K562 (cell line): Measurements from ENCODE around the gene NRF1. TPM values are rescaled to one million over a fixed set of nuclear protein-coding genes. Genes with fewer than 3 reads are reported as not detected.

Experiments used
- ARID3A ChIP-seq: IDR thresholded peaks from 2 replicates; pipeline ENCODE4 v1.6.1; 2012; ENCODE audit warnings: low read depth, low read length, improper control_type of control experiment, borderline replicate concordance
- BRF1 ChIP-seq: IDR thresholded peaks from 3 replicates; pipeline ENCODE4 v1.6.1; 2011; ENCODE audit warnings: borderline replicate concordance, mild to moderate bottlenecking; ENCODE audit not compliant: insufficient read length; ENCODE audit errors: extremely low read depth
- DACH1 ChIP-seq: fragments of 450-650 bp; IDR thresholded peaks from 2 replicates; pipeline ENCODE4 v1.6.1; 2018; ENCODE audit not compliant: partially characterized antibody
- ELF1 ChIP-seq: fragments of 200-800 bp; sonication (Bioruptor generic); IDR thresholded peaks from 2 replicates; pipeline ENCODE4 v1.6.1; 2016; ENCODE audit warnings: missing genetic modification characterization, missing compliant biosample characterization
- MECOM ChIP-seq: fragments of 250-450 bp; sonication (Bioruptor Pico); IDR thresholded peaks from 2 replicates; pipeline ENCODE4 v1.8.0; 2022; ENCODE audit warnings: inconsistent platforms
- MEF2D ChIP-seq: conservative IDR thresholded peaks from 2 replicates; pipeline ENCODE4 v1.6.1; 2016; ENCODE audit warnings: low read depth, missing genetic modification characterization, missing compliant biosample characterization
- NEUROD1 ChIP-seq: fragments of 150-350 bp; IDR thresholded peaks from 2 replicates; pipeline ENCODE4 v1.6.1; 2014; ENCODE audit warnings: borderline replicate concordance, low read length, low read depth; ENCODE audit not compliant: partially characterized antibody
- POLR2G ChIP-seq: fragments of 200-400 bp; formaldehyde crosslinking; IDR thresholded peaks from 2 replicates; pipeline ENCODE4 v1.6.1; 2017; ENCODE audit warnings: low read depth, mild to moderate bottlenecking, antibody characterized with exemption, low read length, moderate library complexity
- RBM25 ChIP-seq: fragments of 200-400 bp; formaldehyde crosslinking; IDR thresholded peaks from 2 replicates; pipeline ENCODE4 v1.6.1; 2018; ENCODE audit warnings: low read length, low read depth, moderate library complexity; ENCODE audit not compliant: severe bottlenecking
- RFX7 ChIP-seq: fragments of 250-450 bp; sonication (Bioruptor Pico); IDR thresholded peaks from 2 replicates; pipeline ENCODE4 v1.5.1; 2021; ENCODE audit warnings: mild to moderate bottlenecking
- SNAPC5 ChIP-seq: fragments of 250-450 bp; sonication (Bioruptor Pico); IDR thresholded peaks from 2 replicates; pipeline ENCODE4 v1.8.0; 2021; ENCODE audit warnings: moderate library complexity, mild to moderate bottlenecking, inconsistent platforms
- SRF ChIP-seq, 2 experiments: fragments of 250-450, 450-650 bp in 1 of 2; sonication (Bioruptor Pico) in 1 of 2; sonication (generic) in 1 of 2; formaldehyde crosslinking; IDR thresholded peaks; 2 replicates each; pipeline versions ENCODE4 v1.5.0 to v1.5.1; 2020 to 2022; ENCODE audit warnings: mild to moderate bottlenecking in 1 of 2, missing genetic modification reagents in 1 of 2
- TAF1 ChIP-seq: IDR thresholded peaks from 2 replicates; pipeline ENCODE4 v1.6.1; 2011; ENCODE audit warnings: mild to moderate bottlenecking, low read length, moderate library complexity; ENCODE audit not compliant: insufficient read depth, control insufficient read depth, severe bottlenecking; ENCODE audit errors: extremely low read depth
- TAF15 ChIP-seq: fragments of 200-400 bp; formaldehyde crosslinking; IDR thresholded peaks from 2 replicates; pipeline ENCODE4 v1.6.1; 2017; ENCODE audit warnings: mild to moderate bottlenecking, low read depth, low read length, moderate library complexity
- TCF7 ChIP-seq: sonication (generic); IDR thresholded peaks from 2 replicates; pipeline ENCODE4 v1.6.1; 2016; ENCODE audit warnings: antibody characterized with exemption, borderline replicate concordance
- TEAD1 ChIP-seq, 2 experiments: fragments of 450-650 bp in 1 of 2; sonication (generic) in 1 of 2; formaldehyde crosslinking; IDR thresholded peaks; 2 replicates each; pipeline versions ENCODE4 v1.4.0 to v1.8.0; 2020 to 2022; ENCODE audit warnings: mild to moderate bottlenecking in 2 of 2, missing genetic modification reagents in 1 of 2
- THAP7 ChIP-seq: fragments of 250-450 bp; sonication (Bioruptor Pico); IDR thresholded peaks from 2 replicates; pipeline ENCODE4 v1.5.0; 2021
- TRIM24 ChIP-seq, 2 experiments: fragments of 450-650 bp; IDR thresholded peaks; 2 replicates each; pipeline ENCODE4 v1.6.1; 2016
- TRIM28 ChIP-seq: fragments of 450-650 bp; IDR thresholded peaks from 2 replicates; pipeline ENCODE4 v1.6.1; 2017
- WHSC1 ChIP-seq: IDR thresholded peaks from one replicate; pipeline ENCODE4 v1.6.1; 2012; ENCODE audit warnings: low read length, control low read depth, inconsistent platforms
- ZBTB17 ChIP-seq: fragments of 450-650 bp; formaldehyde crosslinking; IDR thresholded peaks from 2 replicates; pipeline ENCODE4 v1.4.0; 2020; ENCODE audit warnings: mild to moderate bottlenecking
- ZBTB7A ChIP-seq: IDR thresholded peaks from 2 replicates; pipeline ENCODE4 v1.6.1; 2011; ENCODE audit warnings: low read depth, mild to moderate bottlenecking, low read length, moderate library complexity, borderline replicate concordance; ENCODE audit not compliant: control insufficient read depth
- ZBTB8A ChIP-seq: fragments of 450-650 bp; IDR thresholded peaks from 2 replicates; pipeline ENCODE4 v1.6.1; 2018; ENCODE audit warnings: mild to moderate bottlenecking, moderate library complexity; ENCODE audit not compliant: partially characterized antibody
- ZFP1 ChIP-seq: fragments of 450-650 bp; formaldehyde crosslinking; IDR thresholded peaks from 2 replicates; pipeline ENCODE4 v1.4.0; 2020; ENCODE audit warnings: mild to moderate bottlenecking, mixed read lengths
- ZNF121 ChIP-seq: sonication (generic); formaldehyde crosslinking; conservative IDR thresholded peaks from 2 replicates; pipeline ENCODE4 v1.8.0; 2022; ENCODE audit warnings: missing genetic modification reagents
- ZNF586 ChIP-seq: fragments of 450-650 bp; formaldehyde crosslinking; conservative IDR thresholded peaks from 2 replicates; pipeline ENCODE4 v1.4.0; 2020; ENCODE audit warnings: mild to moderate bottlenecking, moderate library complexity
- polyA plus RNA-seq, 8 experiments: library from polyadenylated mRNA; depleted of rRNA in 4 of 8; stranded (reverse) in 5 of 8; unstranded in 3 of 8; fragments of >200 nt; fragmentation: Nextera tagmentation in 2 of 8; fragmentation: Illumina TruSeq in 1 of 8; extraction: Ambion mirVana in 2 of 8; extraction: Trizol in 1 of 8; gene quantifications; 2 replicates each; pipeline versions ENCODE4 v1.2.1 to v1.2.3, GENCODE V29; 2011 to 2014; ENCODE audit warnings: inconsistent platforms in 1 of 8, missing spikeins in 1 of 8
- total RNA-seq, 7 experiments: library from RNA; depleted of rRNA in 6 of 7; stranded (reverse); fragments of >200 nt in 6 of 7; fragmentation: Illumina TruSeq in 2 of 7; extraction: Trizol in 2 of 7; gene quantifications; 2 replicates each; pipeline versions ENCODE4 v1.2.1 to v1.2.3, GENCODE V29; 2011 to 2021; ENCODE audit warnings: low replicate concordance in 1 of 7
- TF ChIP-seq, protein P1 (sequence below): fragments of 450-650 bp; formaldehyde crosslinking; IDR thresholded peaks from 2 replicates; pipeline ENCODE4 v1.4.0; 2022; ENCODE audit warnings: missing genetic modification characterization

The NRF1 gene
- total and polyA plus RNA-seq, 9 of the 15 experiments (the other 6 are each of a cell fraction or from before 2014, with no cell fraction given): 8.6 to 28.8 (median 20.3) TPM

DNA sequence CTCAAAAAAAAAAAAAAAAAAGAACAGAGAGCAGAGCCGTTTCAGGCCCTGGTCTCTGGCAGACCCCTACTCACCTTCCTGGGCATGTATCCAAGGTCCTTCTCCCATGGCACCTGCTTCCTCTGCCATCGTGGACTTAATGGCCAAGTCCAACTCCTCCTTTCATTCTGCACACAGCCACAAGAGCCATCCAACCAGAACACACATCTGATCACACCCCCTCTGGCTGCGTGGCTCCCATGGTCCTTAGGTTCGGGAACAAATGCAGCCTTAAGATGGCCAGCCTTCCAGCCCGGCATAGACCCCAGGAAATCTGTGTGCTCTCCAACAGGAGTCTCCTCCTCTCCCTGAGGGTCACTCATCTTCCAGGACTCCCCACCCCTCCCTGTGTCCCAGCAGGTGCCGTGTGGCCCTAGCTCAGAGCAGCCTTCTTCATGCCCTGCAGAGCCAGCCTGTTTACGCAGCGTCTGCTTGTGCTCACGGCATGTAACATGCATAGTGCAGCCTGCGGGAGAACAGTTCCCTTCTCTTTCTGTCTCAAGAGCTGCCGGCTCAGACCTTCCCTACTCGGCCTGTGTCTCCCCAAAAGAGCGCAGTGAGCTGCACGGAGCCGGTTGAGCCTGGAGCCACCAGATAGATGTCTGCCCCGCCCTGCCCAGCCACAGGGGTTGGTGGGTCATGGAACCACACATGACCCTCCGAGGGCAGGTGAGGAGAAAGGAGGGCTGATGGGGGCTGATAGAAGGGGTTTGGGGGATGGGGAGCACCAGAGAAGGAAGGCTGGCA lies 157.3 kb downstream of the NRF1 start (continued):
- TF ChIP-seq DACH1 (no peak), SRF (CRISPR knock-in tag; IDR thresholded peaks at IDR 0.05) (no peak), NEUROD1 (peak; percentile 7), WHSC1 (no peak), TAF1 (no peak), ZBTB17 (CRISPR knock-in tag) (no peak), SNAPC5 (CRISPR knock-in tag) (no peak), ZBTB8A (no peak), ARID3A (no peak), ELF1 (tag) (no peak), TAF15 (no peak), TCF7 (no peak), THAP7 (CRISPR knock-in tag) (no peak), BRF1 (no peak), TRIM24 (IDR thresholded peaks at IDR 0.05) (peak; percentile 77 to 82), TRIM28 (no peak), RFX7 (CRISPR knock-in tag) (no peak), ZNF586 (CRISPR knock-in tag) (no peak), POLR2G (peak; percentile 75), ZBTB7A (peak; percentile 92), RBM25 (no peak), MECOM (no peak), TEAD1 (CRISPR knock-in tag; IDR thresholded peaks at IDR 0.05) (no peak; a peak in 1 of 4 replicates), MEF2D (tag) (no peak), ZNF121 (CRISPR knock-in tag) (no peak), ZFP1 (CRISPR knock-in tag) (no peak)
- TF ChIP-seq, protein P1, sequence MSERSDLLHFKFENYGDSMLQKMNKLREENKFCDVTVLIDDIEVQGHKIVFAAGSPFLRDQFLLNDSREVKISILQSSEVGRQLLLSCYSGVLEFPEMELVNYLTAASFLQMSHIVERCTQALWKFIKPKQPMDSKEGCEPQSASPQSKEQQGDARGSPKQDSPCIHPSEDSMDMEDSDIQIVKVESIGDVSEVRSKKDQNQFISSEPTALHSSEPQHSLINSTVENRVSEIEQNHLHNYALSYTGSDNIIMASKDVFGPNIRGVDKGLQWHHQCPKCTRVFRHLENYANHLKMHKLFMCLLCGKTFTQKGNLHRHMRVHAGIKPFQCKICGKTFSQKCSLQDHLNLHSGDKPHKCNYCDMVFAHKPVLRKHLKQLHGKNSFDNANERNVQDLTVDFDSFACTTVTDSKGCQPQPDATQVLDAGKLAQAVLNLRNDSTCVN: no peak
